NCI-H345 treated with DMSO at 0.1 percent for 48 hours (cell line): ENCODE measurements around the gene ZBTB20.

Experiments
- DNase-seq: peaks from one replicate; lab custom pipeline; 2025; ENCODE audit not compliant: unreplicated experiment; lab: John Stamatoyannopoulos, UW

ZBTB20 gene

DNA sequence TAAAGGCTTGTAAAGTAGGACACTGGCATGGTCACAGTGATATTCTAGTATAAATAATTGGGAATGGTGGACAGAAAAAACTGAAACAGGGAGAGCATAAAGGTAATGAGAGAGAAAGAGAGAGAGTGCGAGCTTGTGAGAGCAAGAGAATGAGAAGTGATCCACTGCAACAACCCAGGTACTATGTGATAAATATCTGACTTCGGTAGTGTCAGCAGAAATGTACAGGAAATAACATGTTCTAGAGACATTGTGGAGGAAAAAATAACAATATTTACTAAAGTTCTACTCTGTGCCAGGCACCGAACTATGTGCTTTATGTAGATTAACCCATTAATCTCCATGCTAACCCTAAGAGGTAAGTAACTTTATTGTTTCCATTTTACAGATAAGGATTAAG lies 425.9 kb downstream of the ZBTB20 start:
- DNase-seq: no peak

DNA sequence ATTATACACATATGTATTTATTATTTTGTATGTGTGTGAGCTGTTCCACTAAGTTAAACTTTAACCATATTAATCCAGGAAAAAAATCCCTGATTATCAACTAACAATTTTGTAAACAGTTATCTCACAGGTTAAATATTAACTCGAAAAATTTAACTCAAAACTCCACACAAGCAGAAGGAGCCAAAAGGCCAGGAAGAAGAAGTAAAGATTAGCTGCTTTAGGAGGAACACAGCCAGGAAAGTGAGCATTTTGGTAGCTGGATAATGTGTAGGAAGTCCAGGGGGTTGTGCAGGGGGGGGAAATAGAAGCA lies 428.2 kb downstream of the ZBTB20 start:
- DNase-seq: no peak

DNA sequence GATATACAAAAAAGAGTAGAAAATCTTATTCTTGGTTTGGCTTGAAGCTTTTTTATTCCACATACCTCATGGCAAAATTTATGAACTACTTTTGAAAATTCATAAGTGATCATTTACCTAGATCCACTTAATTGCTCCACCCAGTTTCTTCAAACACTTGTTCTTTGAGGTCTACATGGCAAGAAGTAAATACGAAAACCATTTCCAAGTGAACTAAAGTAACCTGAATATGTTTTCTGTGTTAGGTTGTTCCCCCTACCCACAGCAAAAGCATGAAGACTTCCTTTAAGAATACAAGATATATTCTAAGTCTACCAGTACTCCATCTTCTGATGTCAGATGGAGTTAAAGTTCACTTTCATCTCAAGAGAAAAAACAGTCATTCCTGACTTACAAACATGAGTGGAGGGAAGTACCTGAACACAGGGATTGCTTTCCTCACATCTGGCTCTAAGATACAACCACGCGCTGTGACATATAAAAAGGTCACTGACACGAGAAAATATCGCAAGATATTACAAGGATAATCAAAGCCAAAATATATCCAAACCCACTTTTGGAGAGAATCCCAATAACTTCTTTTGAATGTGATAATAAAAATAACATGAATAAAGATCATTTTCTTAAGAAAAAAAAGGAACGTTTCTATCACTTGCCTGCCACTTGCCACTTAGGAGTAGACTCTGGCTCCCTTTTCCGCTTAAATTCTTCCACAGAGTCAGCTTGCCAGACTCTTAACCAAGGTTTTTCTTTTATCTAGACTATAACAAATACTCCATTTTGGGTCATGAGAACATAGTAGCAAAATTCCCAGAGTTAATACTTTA lies 428.8 kb downstream of the ZBTB20 start:
- no peak for DNase-seq

DNA sequence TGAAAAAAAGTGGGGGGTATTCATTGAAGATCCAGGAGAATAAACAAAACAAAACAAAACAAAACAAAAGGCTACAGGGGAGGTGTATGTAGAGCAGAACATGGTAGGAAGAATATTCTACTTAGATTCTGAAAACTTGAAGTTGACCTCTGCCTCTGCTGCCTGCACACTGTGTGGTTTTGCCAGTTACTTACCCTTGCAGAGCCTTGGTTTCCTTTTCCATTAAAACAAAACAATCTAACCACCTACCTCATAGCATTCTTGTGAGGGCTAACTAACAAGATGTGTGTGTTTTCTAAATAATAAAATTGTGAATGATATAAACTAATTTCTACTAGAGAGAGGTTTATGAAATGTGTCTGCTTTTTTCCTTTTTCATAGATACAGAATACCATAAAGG lies 430.2 kb downstream of the ZBTB20 start:
- DNase-seq: no peak

DNA sequence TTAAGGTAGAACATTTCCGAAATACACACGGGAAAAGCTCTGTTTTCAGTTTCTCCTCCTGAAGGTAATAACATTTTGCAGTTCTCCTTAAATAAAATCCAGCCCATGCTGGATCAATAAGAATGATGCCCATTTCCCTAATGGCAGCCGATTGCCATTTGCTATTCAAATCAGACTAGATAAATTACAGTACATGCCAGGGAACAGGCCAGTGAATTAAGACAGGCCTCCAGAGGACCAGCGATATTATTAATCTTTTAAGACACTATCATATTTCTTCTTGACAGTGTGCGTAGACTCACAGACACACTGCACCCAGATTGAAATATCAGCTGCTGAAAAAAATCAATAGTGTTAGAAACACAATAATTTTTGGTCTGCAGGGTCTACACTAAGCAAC lies 431.0 kb downstream of the ZBTB20 start:
- DNase-seq: no peak

DNA sequence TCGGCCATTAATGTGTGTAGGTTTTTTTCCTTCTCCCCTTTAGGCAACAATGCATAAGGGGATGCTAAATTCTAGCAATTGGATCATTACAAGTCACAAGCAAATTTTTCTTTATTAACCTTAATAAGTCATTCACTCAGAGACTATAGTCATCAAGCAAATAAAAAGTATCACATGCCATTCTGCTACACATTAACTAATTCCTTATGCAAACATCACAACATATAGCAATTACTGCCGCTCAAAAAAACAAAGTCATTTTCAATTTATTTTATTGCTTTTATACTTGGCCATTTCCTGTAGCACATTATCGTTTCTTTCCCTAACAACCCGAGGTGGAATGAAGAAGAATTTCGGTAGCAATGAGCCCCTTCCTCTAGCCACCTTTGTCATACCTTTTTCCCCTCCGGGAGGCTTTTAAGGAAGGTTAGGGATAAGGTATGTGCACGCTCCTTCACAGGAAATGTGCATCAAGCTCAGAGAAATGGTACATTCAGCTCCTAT lies 432.1 kb downstream of the ZBTB20 start:
- DNase-seq: no peak

DNA sequence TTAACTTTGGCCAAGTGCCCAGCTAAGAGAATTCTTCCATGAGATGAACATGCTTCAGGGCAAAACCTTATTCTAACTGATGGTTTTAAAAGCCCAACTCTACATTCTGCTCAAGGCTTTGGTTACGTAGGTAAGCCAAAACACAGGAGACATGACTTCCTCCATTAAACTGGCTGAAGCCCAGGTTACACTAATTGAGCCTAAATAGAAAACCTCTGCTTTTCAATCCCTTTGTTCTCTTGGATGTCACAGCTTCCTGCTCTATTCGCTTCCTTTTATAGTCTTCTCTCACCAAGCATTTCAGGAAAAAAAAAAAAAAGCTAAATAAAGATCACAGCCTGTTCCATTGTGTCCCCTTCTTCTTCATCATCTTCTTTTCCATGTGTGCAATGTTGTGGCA lies 432.9 kb downstream of the ZBTB20 start:
- DNase-seq: no peak

DNA sequence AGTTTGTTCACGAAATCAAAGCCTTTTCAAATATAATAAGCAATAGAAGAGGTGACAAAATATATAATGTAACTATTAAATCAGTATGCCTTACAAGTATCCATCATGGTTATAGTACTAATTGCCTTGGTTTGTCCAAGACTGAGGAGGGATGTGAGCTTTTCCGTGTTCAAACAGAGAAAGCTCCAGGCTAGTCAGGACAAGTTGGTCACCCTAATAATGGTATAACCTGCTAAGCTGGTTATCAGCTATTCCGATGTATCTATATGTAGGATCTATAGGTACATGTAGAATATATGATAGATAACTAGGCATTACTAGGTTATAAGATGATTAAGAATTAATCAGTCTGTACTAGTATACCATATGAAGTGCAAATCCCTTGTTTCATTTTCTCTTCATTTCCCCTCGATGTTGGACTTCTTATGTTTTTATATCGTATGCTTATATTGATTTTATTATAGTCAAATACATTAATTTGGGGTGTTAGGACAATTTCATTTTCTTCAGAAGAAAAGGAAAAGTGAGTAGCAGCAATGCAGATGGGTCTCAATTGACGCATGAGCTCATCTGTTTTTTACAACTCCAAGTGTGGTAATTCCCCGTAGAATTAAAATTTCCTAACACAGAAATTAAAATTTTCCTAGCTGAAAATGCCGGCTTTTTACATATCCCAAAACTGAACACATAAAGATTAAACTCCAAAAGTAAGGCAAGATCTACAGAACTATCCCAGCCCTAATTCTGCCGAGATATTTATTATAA lies 434.2 kb downstream of the ZBTB20 start:
- no peak for DNase-seq

DNA sequence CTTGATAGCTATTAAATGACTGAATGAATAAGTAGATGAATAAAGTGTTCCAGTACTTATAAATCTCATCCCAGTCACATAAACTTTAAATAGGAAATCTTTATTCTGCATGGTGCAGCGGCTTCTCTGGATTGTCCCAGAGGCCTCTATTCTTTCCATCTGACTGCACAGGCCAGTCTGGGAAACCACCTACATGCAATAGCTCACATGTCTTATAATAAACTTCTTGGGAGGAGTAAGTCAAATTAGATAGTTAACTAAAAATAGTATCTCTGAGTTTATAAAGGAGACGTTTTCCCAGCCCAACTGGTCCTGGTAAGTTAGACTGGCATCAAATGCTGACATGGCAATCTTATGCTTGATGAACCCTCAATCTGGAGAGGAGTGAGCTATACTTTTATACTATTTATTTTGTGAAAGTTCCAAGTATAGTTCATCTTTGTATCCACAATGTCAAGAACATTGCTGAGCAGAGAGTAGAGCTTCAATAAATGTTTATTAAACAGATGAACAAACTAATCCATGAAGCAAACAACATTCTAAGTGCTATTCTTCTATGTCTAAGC lies 435.7 kb downstream of the ZBTB20 start:
- no peak for DNase-seq

DNA sequence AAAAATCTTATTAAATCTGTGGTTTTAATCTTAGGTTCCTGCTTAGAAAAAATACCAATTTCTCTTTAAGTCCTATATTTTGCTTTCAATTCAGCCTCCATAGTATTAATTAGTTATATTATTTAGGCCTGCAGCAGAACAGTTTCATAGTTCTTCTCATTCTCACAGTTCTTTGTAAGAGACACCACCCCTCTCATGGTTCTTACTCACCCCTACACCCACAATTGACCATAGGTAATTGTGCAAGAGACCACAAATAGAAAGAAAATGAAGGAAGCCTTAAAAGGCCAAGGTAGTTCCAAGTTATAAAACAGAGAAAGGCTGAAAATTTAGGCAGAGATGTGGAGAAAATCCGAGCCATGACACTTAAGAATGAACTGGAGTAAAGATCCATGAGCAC lies 438.0 kb downstream of the ZBTB20 start:
- DNase-seq: no peak

DNA sequence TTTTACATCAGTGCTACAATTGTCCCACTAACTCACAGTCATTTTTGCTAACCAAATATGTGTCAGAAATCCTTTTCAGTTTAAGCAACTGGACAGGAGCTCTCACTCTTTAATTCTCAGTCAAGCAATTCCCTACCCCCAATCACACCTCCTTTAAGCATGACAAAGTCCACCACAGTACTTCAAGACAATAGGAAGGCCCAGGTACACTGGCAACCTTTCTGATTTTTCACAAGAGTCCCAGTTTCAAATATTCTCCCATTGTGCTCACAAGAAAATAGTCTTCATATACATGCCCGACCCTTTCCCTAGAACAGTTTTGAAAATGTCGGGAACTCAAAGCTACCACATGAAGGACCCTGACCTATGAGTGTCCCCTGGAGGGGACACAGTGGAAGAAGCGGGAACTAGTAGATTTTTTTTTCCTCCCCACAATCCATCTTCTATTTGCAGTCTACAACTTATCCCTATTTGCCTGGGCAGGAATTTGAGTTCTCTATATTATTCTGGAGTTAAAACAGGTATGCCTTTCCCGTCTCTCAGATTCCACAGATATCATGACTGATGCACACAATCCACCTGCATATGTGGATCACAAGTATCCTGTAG lies 439.7 kb downstream of the ZBTB20 start:
- no peak for DNase-seq

DNA sequence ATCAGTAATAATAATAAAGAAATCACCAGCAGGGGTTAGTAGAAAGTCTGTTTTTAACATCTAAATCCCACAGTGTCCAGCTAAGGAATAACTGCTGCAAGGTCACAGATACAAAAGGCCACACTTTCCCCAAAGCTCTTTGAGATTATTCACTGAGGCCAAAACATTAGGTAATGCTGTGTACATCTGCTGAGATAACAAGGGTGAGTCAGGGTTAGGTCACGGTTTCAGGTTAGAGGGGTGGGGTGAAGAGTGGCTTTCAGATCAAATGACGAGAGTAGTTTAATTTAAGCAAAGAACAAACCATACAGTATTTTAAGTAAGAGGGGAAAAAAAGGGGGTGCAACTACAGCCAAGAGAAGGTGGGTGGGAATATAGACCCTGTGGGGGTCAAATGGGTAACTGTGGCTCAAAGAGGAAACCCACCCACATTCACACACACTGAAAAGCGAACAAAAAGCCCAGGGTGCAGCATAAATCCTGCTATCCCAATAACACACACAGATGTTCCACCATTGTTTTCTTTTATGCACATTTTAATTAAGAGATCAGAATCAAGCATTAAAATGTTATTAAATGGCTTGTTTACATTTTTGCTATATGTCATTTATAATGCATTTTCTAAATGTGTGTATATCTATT lies 440.4 kb downstream of the ZBTB20 start:
- DNase-seq: no peak

DNA sequence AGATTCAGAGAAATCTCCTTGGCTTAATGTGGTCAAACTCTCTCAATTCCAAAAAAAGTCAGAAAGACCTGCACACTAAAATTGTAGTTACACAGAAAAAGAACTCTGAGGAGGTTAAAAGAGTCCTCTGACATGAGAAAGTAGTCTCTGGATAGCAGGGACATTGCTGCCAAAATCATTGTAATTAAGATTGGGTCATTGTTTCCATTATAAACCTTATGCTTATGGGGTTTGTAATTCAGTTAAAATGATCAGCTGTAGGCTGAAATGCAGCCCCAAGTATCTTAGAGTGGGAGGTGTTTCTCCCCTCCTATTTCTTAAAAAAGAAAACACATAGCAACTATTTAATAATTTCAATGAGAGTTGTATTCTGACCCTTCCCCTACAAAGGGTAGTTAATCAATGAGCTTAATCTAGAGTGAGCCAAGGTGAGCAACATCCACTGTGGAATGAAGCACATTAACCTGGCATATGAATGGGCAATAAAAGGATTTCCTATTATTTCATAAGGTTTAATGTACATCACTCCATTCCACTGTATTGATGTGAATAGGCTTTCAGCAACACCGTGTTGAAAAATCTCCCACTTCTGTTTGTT lies 446.4 kb downstream of the ZBTB20 start:
- DNase-seq: no peak

DNA sequence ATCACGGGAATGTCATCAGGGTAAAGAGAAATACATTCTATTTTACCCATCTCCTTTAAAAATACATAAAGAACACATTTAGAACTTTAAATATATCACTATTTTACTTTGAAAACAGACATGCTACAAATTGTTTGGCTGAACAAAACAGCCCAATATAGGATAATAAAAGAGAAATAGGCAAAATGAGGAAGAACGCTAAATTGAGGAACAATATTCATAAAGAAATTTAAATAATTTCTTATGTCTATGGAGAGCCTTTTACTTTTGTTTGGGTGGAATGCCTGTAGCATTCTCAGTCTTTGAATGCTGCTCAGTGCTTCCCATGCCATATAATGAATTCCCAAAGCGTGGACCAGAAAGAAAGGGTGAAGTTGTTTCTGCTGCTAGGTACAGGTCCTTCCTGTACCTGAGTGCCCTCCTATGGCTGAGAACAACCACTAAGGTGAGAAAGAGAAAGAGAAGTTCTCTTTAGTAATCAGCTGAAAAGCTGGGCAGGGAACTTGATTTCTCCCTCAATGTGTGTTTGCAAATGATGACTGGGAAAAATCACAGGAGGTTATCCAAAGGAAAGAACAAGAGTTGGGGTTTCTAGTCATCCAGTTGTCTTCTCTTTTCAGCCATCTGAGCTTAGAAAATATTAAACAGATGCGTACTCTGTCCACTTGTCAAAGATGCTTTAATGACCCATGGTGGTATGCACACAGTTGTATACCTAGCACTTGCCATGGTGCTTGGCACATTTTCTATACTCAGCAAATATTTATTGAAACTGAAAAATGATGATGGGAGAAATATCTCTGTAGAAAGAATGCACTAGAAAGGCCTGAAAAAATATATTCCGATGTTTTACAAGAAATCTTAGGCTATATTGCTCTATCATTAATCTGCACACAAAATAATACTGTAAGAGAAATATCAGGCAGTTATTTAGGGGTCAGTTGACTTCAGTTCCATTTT lies 448.7 kb downstream of the ZBTB20 start:
- no peak for DNase-seq

DNA sequence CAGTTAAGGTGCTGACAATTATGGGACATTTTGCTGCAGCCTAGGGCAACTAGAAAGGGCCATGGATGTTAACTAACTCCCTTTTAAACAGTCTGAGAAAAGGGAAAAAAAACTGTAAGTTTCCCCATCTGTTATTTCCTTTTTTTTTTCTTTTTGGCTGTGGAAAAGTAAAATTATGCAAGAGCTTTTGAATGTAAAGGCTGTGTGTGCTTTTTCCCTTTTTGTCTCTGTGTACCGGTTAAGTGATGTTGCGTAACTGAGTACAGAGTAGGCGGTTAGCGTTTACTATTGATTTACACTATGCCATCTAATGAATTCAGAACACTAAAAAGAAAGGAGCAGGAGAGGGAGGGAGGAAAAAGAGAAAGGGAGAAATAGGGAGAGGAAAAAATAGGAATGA lies 449.7 kb downstream of the ZBTB20 start:
- DNase-seq: no peak

DNA sequence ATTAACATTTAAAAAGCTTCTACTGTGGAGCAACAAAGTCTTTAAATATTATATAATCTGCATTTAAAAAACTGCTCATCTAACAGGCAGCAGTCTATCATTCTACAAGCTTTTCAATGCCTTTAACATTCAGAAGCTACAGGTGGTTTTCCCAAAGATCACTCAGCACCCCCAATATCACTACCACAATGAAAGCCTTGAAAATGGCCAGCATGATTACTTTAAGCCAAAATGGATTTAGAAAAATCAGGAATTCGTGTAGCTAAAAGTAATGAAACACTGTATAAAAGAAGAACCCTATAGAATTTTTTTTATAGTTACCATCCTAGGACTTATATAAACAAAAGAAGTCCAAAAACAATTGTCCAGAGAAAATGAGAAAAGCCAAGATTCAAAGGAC lies 452.8 kb downstream of the ZBTB20 start:
- no peak for DNase-seq

DNA sequence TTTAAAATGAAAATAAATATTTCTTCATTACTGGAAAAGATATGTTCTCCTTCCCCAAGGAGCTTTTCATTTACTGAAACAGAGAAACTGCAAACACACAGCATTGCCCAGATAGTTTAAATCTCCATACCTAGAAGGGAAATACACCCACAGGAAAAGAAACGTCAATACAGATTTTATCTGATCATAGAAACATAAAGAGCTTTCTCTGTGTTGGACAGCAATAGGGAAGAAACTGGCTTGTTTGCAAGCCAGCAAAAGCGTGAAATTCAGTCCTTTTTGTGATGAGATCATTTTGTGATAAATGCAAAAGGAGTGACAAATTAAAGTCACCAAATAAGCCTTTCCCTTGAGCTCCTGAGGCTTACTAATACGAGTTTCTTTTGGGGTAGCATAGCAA lies 455.2 kb downstream of the ZBTB20 start:
- no peak for DNase-seq

DNA sequence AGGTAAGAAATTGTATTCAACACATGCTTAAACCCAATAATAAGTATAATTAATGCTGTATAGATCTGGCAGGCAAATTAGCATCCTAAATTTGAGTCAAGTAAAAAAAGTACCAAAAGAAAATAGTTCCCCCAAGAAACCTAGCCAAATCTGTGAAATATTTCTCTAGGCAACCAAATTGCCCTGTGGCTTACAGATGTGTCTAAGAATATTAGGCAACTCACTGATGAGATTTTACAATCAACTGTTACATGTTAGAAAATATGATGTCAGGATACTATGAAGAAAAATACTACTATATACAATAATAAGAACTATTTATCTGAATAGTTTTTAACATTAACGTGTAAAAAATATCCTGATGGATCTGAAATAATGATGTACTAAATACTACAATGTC lies 456.2 kb downstream of the ZBTB20 start:
- DNase-seq: no peak

DNA sequence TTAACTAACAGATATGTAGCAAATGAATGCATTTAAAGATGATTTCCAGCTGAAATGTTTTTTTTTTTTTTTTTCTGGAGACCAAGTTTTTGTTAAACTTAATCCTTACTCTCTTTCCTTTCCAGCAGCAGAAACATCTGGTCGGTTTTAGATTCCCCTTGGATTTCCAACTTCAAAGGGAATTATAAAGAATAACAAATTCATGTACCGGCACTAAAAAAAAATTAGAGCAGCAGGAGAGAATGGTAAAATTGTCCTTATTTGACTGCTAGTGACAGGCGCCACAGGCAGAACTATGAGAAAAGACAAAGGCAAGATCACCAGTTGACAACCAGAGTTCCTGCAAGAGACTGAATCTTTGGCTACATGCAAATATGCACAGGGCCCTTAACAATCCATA lies 459.9 kb downstream of the ZBTB20 start:
- no peak for DNase-seq

DNA sequence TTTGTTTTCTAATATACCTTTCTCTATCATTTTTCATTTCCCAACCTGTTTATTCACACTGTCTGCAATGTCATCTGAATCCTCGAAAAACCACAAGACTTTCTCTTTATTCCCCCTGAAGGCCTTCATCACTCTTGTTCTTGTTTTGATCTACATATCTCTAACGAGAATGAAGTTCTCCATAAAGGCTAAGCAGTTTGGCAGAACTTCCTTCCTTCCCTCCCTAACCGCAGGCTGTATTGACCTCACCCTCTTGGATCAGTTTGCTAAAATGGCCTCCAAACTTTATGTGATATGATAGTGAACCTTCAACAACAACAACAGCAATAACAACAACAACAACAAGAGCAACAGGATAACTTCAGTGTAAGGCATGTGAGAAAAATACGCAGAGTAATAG lies 460.5 kb downstream of the ZBTB20 start:
- DNase-seq: no peak
